Gastrocnemius medialis (tissue), 4 donors: ENCODE measurements around the gene RTL5. TPM values are rescaled to one million over a fixed set of nuclear protein-coding genes. Genes with fewer than 3 reads are reported as not detected.

Source experiments
- ATAC-seq, 2 donors: fragments of 150-250 bp; one replicate each; pipeline ENCODE4 v1.9.1; 2016
- DNase-seq, 2 donors: peaks; one replicate each; pipeline ENCODE4 v3.0.0-alpha.2; 2019
- H3K27ac ChIP-seq, 4 donors: fragments of 200-600 bp; sonication (generic); 1 replicate in 1 of 4; 2 replicates in 3 of 4; pipeline ENCODE4 v1.5.1; 2016 to 2018; ENCODE audit warnings: mild to moderate bottlenecking in 2 of 4, moderate library complexity in 1 of 4
- H3K27me3 ChIP-seq, 3 donors: fragments of 200-600 bp; sonication (generic) in 2 of 3; 1 replicate in 1 of 3; 2 replicates in 2 of 3; pipeline versions ENCODE4 v1.5.1 to v1.6.0; 2016 to 2019; ENCODE audit warnings: mild to moderate bottlenecking in 1 of 3, moderate library complexity in 1 of 3
- H3K36me3 ChIP-seq, 2 donors: fragments of 200-600 bp; sonication (generic) in 1 of 2; one replicate each; pipeline ENCODE4 v1.5.1; 2017 to 2018
- H3K4me1 ChIP-seq, 2 donors: fragments of 200-600 bp; sonication (generic) in 1 of 2; one replicate each; pipeline ENCODE4 v1.5.1; 2016 to 2017; ENCODE audit warnings: mild to moderate bottlenecking in 2 of 2
- H3K4me3 ChIP-seq, 4 donors: fragments of 200-600 bp; sonication (generic) in 3 of 4; 1 replicate in 1 of 4; 2 replicates in 3 of 4; pipeline ENCODE4 v1.5.1; 2016 to 2019; ENCODE audit warnings: mild to moderate bottlenecking in 2 of 4
- H3K9me3 ChIP-seq, 3 donors: fragments of 200-600 bp; sonication (generic) in 2 of 3; 1 replicate in 1 of 3; 2 replicates in 2 of 3; pipeline ENCODE4 v1.5.1; 2016 to 2019
- POLR2A ChIP-seq, 2 donors: fragments of 450-650 bp; IDR thresholded peaks; one replicate each; pipeline ENCODE4 v1.6.1; 2017; ENCODE audit warnings: antibody characterized with exemption in 2 of 2, mild to moderate bottlenecking in 2 of 2, moderate library complexity in 2 of 2
- in situ Hi-C, 4 donors: fragments of 200-750 bp; cut with MboI; loops; one replicate each; pipeline versions ENCODE4 v1.15.0 to v1.8.0; 2017; ENCODE audit warnings: low sequenced_read_pairs in 4 of 4
- intact Hi-C: fragments of 100-400 bp; cut with DNase I; formaldehyde crosslinking; loops from one replicate; pipeline ENCODE4 v1.15.1; 2023; ENCODE audit warnings: low total_unique reads
- total RNA-seq, 4 donors: library from RNA; depleted of rRNA; stranded (reverse); fragments of >200 nt; gene quantifications; one replicate each; pipeline versions ENCODE4 v1.1.0 to v1.2.3, GENCODE V29; 2016
- TF ChIP-seq, protein P1 (sequence below), 5 experiments: fragments of 450-650 bp in 3 of 5; fragments of 200-600 bp in 2 of 5; sonication (generic) in 2 of 5; IDR thresholded peaks in 4 of 5; conservative IDR thresholded peaks in 1 of 5; 1 replicate in 4 of 5; 2 replicates in 1 of 5; pipeline ENCODE4 v1.5.1; 2016 to 2019; ENCODE audit warnings: antibody characterized with exemption in 5 of 5, mild to moderate bottlenecking in 3 of 5, moderate library complexity in 3 of 5

Gene RTL5
- total RNA-seq, 4 donors from 2014 or later = 0.44 to 0.71 (median 0.50) TPM

DNA sequence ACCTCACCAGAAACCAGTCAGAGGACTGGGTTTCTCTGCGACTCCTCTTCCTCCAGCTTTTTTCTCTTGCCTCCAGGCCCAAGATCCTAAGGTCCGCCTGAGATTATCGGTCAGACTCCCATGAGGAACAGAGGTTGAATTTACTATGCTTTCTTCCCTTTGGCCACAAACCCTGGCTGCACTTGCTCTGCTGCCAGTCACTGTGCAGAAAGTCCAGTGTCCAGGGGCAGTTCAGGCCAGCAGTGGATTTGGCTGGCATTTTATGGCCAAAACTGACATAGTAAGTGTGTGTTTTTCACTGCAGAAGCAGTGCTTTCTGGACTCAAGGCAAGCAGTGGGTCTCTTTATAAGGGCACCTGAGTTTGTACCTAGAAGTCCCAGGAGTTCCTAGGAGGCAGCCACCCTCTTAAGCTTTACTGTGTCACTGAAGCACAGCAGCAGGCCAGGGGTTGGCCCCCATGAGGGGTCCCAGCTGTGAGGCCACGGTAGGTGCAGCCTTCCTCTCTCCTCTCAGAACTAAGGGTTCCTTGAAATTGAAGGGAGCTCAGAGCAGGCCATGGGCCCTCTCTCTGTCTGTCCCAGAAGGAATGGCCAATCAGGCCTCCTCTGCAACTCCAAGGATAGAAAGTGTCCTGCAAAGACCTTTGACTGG lies 3.4 kb downstream of the RTL5 start:
- Histone ChIP-seq H3K9me3 (no peaks in the 10 kb centered on the region), H3K4me1 (peaks cover 3 to 4% of the 10 kb centered on the region in 2 donors), H3K4me3 (no peak overlapping the region), H3K36me3 (no peaks in the 10 kb centered on the region), H3K27me3 (peaks cover 0 to 23% (median 15%) of the 10 kb centered on the region in 3 donors), H3K27ac (no peak overlapping the region)
- ATAC-seq (no peak), DNase-seq (no peak)
- in situ Hi-C loops (loop anchor here in 3 of 4 donors (5.0 to 10.0 kb wide), 3 partner anchors 111 to 124 kb away; no protein-coding TSS in a partner anchor), intact Hi-C loops (loop anchor here (5.0 kb wide), 1 partner anchor 54 kb away; the partner anchor contains the start of gene PIN4)
- TF ChIP-seq, protein P1, sequence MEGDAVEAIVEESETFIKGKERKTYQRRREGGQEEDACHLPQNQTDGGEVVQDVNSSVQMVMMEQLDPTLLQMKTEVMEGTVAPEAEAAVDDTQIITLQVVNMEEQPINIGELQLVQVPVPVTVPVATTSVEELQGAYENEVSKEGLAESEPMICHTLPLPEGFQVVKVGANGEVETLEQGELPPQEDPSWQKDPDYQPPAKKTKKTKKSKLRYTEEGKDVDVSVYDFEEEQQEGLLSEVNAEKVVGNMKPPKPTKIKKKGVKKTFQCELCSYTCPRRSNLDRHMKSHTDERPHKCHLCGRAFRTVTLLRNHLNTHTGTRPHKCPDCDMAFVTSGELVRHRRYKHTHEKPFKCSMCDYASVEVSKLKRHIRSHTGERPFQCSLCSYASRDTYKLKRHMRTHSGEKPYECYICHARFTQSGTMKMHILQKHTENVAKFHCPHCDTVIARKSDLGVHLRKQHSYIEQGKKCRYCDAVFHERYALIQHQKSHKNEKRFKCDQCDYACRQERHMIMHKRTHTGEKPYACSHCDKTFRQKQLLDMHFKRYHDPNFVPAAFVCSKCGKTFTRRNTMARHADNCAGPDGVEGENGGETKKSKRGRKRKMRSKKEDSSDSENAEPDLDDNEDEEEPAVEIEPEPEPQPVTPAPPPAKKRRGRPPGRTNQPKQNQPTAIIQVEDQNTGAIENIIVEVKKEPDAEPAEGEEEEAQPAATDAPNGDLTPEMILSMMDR (IDR thresholded peaks at IDR 0.05 in 4 of 5, conservative IDR thresholded peaks at IDR 0.05 in 1 of 5) = no peak
- no peak for TF ChIP-seq POLR2A (IDR thresholded peaks at IDR 0.05)

- no peak for ATAC-seq
- intact Hi-C loops (loop anchor here (2.0 to 5.0 kb wide), 2 partner anchors 55 to 217 kb away; partner anchors contain the start of genes NHSL2 and PIN4), in situ Hi-C loops (loop anchor here in 3 of 4 donors (5.0 to 10.0 kb wide), 3 partner anchors 110 to 123 kb away; no protein-coding TSS in a partner anchor)
- no peak overlapping the region for H3K27ac ChIP-seq
- peaks cover 0 to 17% (median 11%) of the 10 kb centered on the region in 3 donors for H3K27me3 ChIP-seq
- H3K36me3 ChIP-seq = no peaks in the 10 kb centered on the region
- no peak for TF ChIP-seq POLR2A (IDR thresholded peaks at IDR 0.05)
- DNase-seq = no peak
- H3K4me1 ChIP-seq = peaks cover 3 to 4% of the 10 kb centered on the region in 2 donors
- H3K4me3 ChIP-seq = no peak overlapping the region
- no peaks in the 10 kb centered on the region for H3K9me3 ChIP-seq
These were observed 4.4 kb downstream of the RTL5 start for GRCh38 chrX:72127332-72127731.

- H3K4me3 ChIP-seq = no peak overlapping the region
- peaks cover 3 to 4% of the 10 kb centered on the region in 2 donors for H3K4me1 ChIP-seq
- ATAC-seq (peak; percentile 86 to 93), DNase-seq (peak; percentile 47 to 67)
- peak overlapping the region in 3 of 4 donors; percentile 41 to 65 (median 61) for H3K27ac ChIP-seq
- intact Hi-C loops (loop anchor here (1.0 to 5.0 kb wide), 4 partner anchors 56 to 216 kb away; partner anchors contain the start of genes NHSL2 and PIN4), in situ Hi-C loops (loop anchor here in 3 of 4 donors (5.0 to 10.0 kb wide), 3 partner anchors 109 to 122 kb away; no protein-coding TSS in a partner anchor)
- no peaks in the 10 kb centered on the region for H3K36me3 ChIP-seq
- peaks cover 0 to 13% (median 5%) of the 10 kb centered on the region in 3 donors for H3K27me3 ChIP-seq
- TF ChIP-seq POLR2A (IDR thresholded peaks at IDR 0.05) = no peak
- TF ChIP-seq, protein P1 (IDR thresholded peaks at IDR 0.05 in 4 of 5, conservative IDR thresholded peaks at IDR 0.05 in 1 of 5) = peak; percentile 42 to 86 (median 77)
- no peaks in the 10 kb centered on the region for H3K9me3 ChIP-seq
These were observed 5.1 kb downstream of the RTL5 start for GRCh38 chrX:72126539-72127140.

GRCh38 chrX:72126048-72126415 lies 5.7 kb downstream of the RTL5 start:
- no peaks in the 10 kb centered on the region for H3K36me3 ChIP-seq
- H3K27me3 ChIP-seq = peaks cover 0 to 11% (median 2%) of the 10 kb centered on the region in 3 donors
- ATAC-seq = peak in 1 of 2 donors; percentile 16
- intact Hi-C loops (loop anchor here (1.0 to 5.0 kb wide), 4 partner anchors 56 to 215 kb away; partner anchors contain the start of genes NHSL2 and PIN4), in situ Hi-C loops (loop anchor here in 3 of 4 donors (5.0 to 10.0 kb wide), 3 partner anchors 109 to 121 kb away; no protein-coding TSS in a partner anchor)
- DNase-seq = no peak
- H3K9me3 ChIP-seq = no peaks in the 10 kb centered on the region
- no peak for TF ChIP-seq POLR2A (IDR thresholded peaks at IDR 0.05)
- TF ChIP-seq, protein P1 (IDR thresholded peaks at IDR 0.05 in 4 of 5, conservative IDR thresholded peaks at IDR 0.05 in 1 of 5) = no peak
- H3K27ac ChIP-seq = peak overlapping the region; percentile 21 to 65 (median 51)
- peaks cover 3 to 4% of the 10 kb centered on the region in 2 donors for H3K4me1 ChIP-seq
- H3K4me3 ChIP-seq = no peak overlapping the region
